Aortic smooth muscle cell (primary cell): Measurements from ENCODE around the gene DPP4. TPM values are rescaled to one million over a fixed set of nuclear protein-coding genes. Genes with fewer than 3 reads are reported as not detected.

ENCODE experiments used
- total RNA-seq: library from RNA; depleted of rRNA; stranded (reverse); fragments of >200 nt; gene quantifications from 2 replicates; pipeline ENCODE4 v1.2.3, GENCODE V29; 2014

The DPP4 gene
- total RNA-seq = 88.0 and 110 TPM in 2 replicates

DNA sequence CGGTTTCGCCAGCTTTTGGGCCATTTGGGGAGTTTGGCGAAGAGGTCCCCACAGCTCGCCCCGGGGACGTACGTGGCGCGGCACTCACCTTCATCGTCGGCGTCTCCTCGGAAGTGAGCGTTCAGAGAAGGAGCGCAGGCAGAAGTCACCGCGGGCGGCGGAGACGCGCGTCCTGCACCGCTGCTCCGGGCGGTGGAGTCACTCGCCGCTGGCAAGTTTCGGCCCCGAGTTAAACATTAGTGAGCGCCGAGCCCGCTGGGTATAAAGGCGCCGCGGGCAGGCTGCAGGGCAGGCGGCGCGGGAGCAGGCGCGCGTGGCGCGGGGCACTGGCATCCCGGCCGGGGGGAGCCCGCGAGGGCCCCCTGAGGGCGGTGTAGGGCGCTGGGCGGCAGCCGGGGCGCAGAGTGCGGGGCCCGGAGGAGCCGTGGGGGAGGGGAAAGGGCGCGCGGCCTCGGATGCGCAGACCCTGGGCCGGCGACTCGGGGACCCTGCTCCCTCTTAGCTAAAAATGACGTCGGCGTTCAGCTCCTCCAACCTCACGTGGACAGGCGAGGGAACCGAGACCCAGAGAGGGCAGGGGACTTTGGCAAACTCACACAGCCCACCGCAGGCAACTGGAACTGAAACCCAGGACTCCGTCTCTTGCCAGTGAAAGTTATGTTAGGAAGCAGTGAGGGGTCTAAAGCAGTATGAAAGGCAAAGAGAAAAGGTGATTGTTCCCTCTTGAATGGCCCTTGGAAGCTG lies at the start of gene DPP4:
Gene DPP4, minus strand, starts transcription at position 328 of the 744 bp plus-strand sequence. Its CDS starts 234 bp downstream, at position 94.

Other genes with a start within 250 kb of the DPP4 start
- not detected in 2 replicates for gene GCG, start 78.0 kb upstream of the DPP4 start, total RNA-seq
- gene FAP, start 169.2 kb upstream of the DPP4 start, total RNA-seq = 91.9 and 141 TPM in 2 replicates
- gene IFIH1, start 244.5 kb upstream of the DPP4 start, total RNA-seq = 5.5 and 8.0 TPM in 2 replicates